ENCODE data around the gene GIMAP6.
"Not testable (repeated sequence)": the region's sequence is repeated elsewhere in the genome, so short reads cannot be mapped to it uniquely, and the experiment has no call there.

Gene GIMAP6

GRCh38 chr7:150666412-150666811 lies 34.2 kb upstream of the GIMAP6 start:
- TF ChIP-seq CTCF (conservative IDR thresholded peaks at IDR 0.05; ENCODE audit: low read depth, low read length) = no peak
- H3K4me3 ChIP-seq (ENCODE audit: low read length) = no peak overlapping the region
- no peak for DNase-seq (ENCODE audit: low read depth)

GRCh38 chr7:150665896-150666295 lies 33.7 kb upstream of the GIMAP6 start:
- TF ChIP-seq CTCF (conservative IDR thresholded peaks at IDR 0.05; ENCODE audit: low read depth, low read length) = no peak
- DNase-seq (ENCODE audit: low read depth) = no peak
- no peak overlapping the region for H3K4me3 ChIP-seq (ENCODE audit: low read length)

GRCh38 chr7:150665089-150665748 lies 33.0 kb upstream of the GIMAP6 start:
- no peak for TF ChIP-seq CTCF (conservative IDR thresholded peaks at IDR 0.05; ENCODE audit: low read depth, low read length)
- no peak for DNase-seq (ENCODE audit: low read depth)
- H3K4me3 ChIP-seq (ENCODE audit: low read length) = no peak overlapping the region

- H3K4me3 ChIP-seq (ENCODE audit: low read length) = no peak overlapping the region
- DNase-seq (ENCODE audit: low read depth) = no peak
- TF ChIP-seq CTCF (conservative IDR thresholded peaks at IDR 0.05; ENCODE audit: low read depth, low read length) = no peak
Observed at GRCh38 chr7:150663802-150664494, 31.8 kb upstream of the GIMAP6 start.

GRCh38 chr7:150662821-150663220 lies 30.6 kb upstream of the GIMAP6 start:
- DNase-seq (ENCODE audit: low read depth); H3K4me3 ChIP-seq (ENCODE audit: low read length): not testable (repeated sequence)

- H3K4me3 ChIP-seq (ENCODE audit: low read length) = no peak overlapping the region
- no peak for DNase-seq (ENCODE audit: low read depth)
- TF ChIP-seq CTCF (conservative IDR thresholded peaks at IDR 0.05; ENCODE audit: low read depth, low read length) = no peak
Observed at GRCh38 chr7:150660939-150661613, 28.9 kb upstream of the GIMAP6 start.

- no peak for DNase-seq (ENCODE audit: low read depth)
- no peak overlapping the region for H3K4me3 ChIP-seq (ENCODE audit: low read length)
- TF ChIP-seq CTCF (conservative IDR thresholded peaks at IDR 0.05; ENCODE audit: low read depth, low read length) = no peak
Observed at GRCh38 chr7:150657526-150657925, 25.3 kb upstream of the GIMAP6 start.

All from retinal pigment epithelial cell (primary cell).